OCI-LY1 (cell line): ENCODE results near the gene CHCHD6.

Experiments
- H2AFZ ChIP-seq: fragments of 200-600 bp; sonication (generic), shearing (Covaris generic); 2 replicates; pipeline ENCODE4 v1.6.0; 2014; ENCODE audit warnings: antibody characterized with exemption, mild to moderate bottlenecking, low read length
- H3F3A ChIP-seq: fragments of 200-600 bp; sonication (generic), shearing (Covaris generic); 2 replicates; pipeline ENCODE4 v1.6.0; 2014; ENCODE audit warnings: mild to moderate bottlenecking, antibody characterized with exemption, low read length, moderate library complexity; ENCODE audit not compliant: insufficient read depth
- H3K27ac ChIP-seq: fragments of 200-600 bp; sonication (generic); 2 replicates; pipeline ENCODE4 v1.5.1; 2014; ENCODE audit warnings: low read length, mixed run types, mild to moderate bottlenecking, low read depth; ENCODE audit not compliant: poor library complexity, severe bottlenecking
- H3K27me3 ChIP-seq: fragments of 200-600 bp; sonication (generic); 2 replicates; pipeline ENCODE4 v1.6.0; 2014; ENCODE audit warnings: antibody characterized with exemption, mild to moderate bottlenecking, low read length, moderate library complexity; ENCODE audit not compliant: insufficient read depth
- H3K36me3 ChIP-seq: fragments of 200-600 bp; sonication (generic); 2 replicates; pipeline ENCODE4 v1.6.1; 2014; ENCODE audit warnings: mild to moderate bottlenecking, antibody characterized with exemption, low read length, moderate library complexity, mixed read lengths; ENCODE audit not compliant: insufficient read depth
- H3K4me1 ChIP-seq: fragments of 200-600 bp; sonication (generic); 2 replicates; pipeline ENCODE4 v1.5.1; 2014; ENCODE audit warnings: mild to moderate bottlenecking, low read length, moderate library complexity; ENCODE audit not compliant: insufficient read depth, severe bottlenecking
- H3K4me2 ChIP-seq: fragments of 200-600 bp; sonication (generic), shearing (Covaris generic); 2 replicates; pipeline ENCODE4 v1.6.1; 2014; ENCODE audit warnings: low read length
- H3K4me3 ChIP-seq: fragments of 200-600 bp; sonication (generic); 2 replicates; pipeline ENCODE4 v1.5.1; 2014; ENCODE audit warnings: low read length, low read depth, mild to moderate bottlenecking, mixed read lengths; ENCODE audit not compliant: poor library complexity, severe bottlenecking
- H3K79me2 ChIP-seq: fragments of 200-600 bp; shearing (Covaris generic); 2 replicates; pipeline ENCODE4 v1.6.1; 2016; ENCODE audit warnings: mixed run types, low read length, mixed read lengths; ENCODE audit not compliant: insufficient read depth
- H3K9ac ChIP-seq: fragments of 200-600 bp; sonication (generic), shearing (Covaris generic); 2 replicates; pipeline ENCODE4 v1.6.1; 2014; ENCODE audit warnings: mild to moderate bottlenecking, low read length, mixed read lengths
- H3K9me2 ChIP-seq: fragments of 200-600 bp; sonication (generic), shearing (Covaris generic); 2 replicates; pipeline ENCODE4 v1.6.1; 2014; ENCODE audit warnings: low read depth, mild to moderate bottlenecking, low read length, mixed read lengths
- H3K9me3 ChIP-seq: fragments of 200-600 bp; shearing (Covaris generic); 2 replicates; pipeline ENCODE4 v1.6.1; 2014; ENCODE audit warnings: low read length, mixed read lengths
- H4K20me1 ChIP-seq: fragments of 200-600 bp; sonication (generic), shearing (Covaris generic); 2 replicates; pipeline ENCODE4 v1.6.0; 2016; ENCODE audit warnings: mild to moderate bottlenecking, low read length; ENCODE audit not compliant: insufficient read depth
- CTCF ChIP-seq: fragments of 200-600 bp; sonication (generic), shearing (Covaris generic); IDR thresholded peaks from 2 replicates; pipeline ENCODE4 v1.5.1; 2017; ENCODE audit warnings: mild to moderate bottlenecking, antibody characterized with exemption, low read length, moderate library complexity, mixed read lengths
- EZH2 ChIP-seq: fragments of 200-600 bp; sonication (generic), shearing (Covaris generic); IDR thresholded peaks from 2 replicates; pipeline ENCODE4 v1.8.0; 2017; ENCODE audit warnings: borderline replicate concordance, mixed run types, mild to moderate bottlenecking, antibody characterized with exemption, low read length, moderate library complexity, mixed read lengths

CHCHD6 gene

DNA sequence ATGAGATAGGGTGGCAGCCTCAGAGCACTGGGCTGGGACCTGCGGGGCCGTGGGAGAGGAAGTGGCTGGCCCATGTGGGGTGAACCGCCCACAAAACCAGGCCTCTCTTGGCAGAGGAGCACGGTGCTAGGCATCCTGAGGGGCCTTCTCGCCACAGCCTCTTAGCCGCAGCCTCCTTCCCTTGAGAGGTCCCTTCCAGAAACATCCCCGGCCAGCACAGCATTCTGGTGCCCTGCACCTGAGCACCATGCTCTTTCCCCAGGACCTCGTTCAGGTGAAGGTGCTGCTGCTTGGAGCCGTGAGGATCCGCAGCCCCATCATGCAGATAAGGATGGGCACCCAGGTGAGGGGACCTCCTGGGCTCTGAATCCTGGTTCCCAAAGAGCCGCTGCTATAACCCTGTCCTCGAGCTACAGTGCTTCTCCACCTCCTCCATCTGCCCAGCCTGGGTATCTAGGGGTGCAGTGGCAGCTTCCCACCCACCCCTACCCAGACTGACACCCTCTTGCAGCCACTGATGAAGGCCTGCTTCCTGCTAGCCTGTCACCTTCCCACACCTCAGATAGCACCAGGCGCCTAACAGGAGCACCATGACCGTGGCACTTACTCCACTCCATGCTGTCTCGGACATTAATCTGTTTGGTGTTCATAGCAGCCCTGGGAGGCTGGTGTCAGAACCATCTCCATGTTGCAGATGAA lies 37.9 kb upstream of the CHCHD6 start:
- no peaks in the 10 kb centered on the region for H4K20me1 ChIP-seq
- peaks cover under 1% of the 10 kb centered on the region for H3K4me1 ChIP-seq
- H3K9me3 ChIP-seq: no peaks in the 10 kb centered on the region
- no peaks in the 10 kb centered on the region for H3F3A ChIP-seq
- no peak overlapping the region for H3K9ac ChIP-seq
- no peak overlapping the region for H3K4me3 ChIP-seq
- TF ChIP-seq CTCF (no peak), EZH2 (no peak)
- no peak overlapping the region for H2AFZ ChIP-seq
- no peak overlapping the region for H3K27ac ChIP-seq
- no peaks in the 10 kb centered on the region for H3K36me3 ChIP-seq
- no peaks in the 10 kb centered on the region for H3K79me2 ChIP-seq
- H3K9me2 ChIP-seq: no peaks in the 10 kb centered on the region
- H3K27me3 ChIP-seq: no peaks in the 10 kb centered on the region; the same call in 1 of the 2 replicates
- no peak overlapping the region for H3K4me2 ChIP-seq

GRCh38 chr3:126666658-126667528 lies 37.1 kb upstream of the CHCHD6 start:
- no peaks in the 10 kb centered on the region for H3F3A ChIP-seq
- no peaks in the 10 kb centered on the region for H3K9me3 ChIP-seq
- H3K36me3 ChIP-seq: no peaks in the 10 kb centered on the region
- H3K4me2 ChIP-seq: no peak overlapping the region
- H3K4me3 ChIP-seq: no peak overlapping the region
- no peak overlapping the region for H3K9ac ChIP-seq
- H3K4me1 ChIP-seq: peaks cover 9% of the 10 kb centered on the region
- no peaks in the 10 kb centered on the region for H3K79me2 ChIP-seq
- H3K27me3 ChIP-seq: no peaks in the 10 kb centered on the region
- no peak overlapping the region for H2AFZ ChIP-seq
- no peaks in the 10 kb centered on the region for H3K9me2 ChIP-seq
- TF ChIP-seq CTCF (no peak), EZH2 (no peak)
- no peaks in the 10 kb centered on the region for H4K20me1 ChIP-seq
- no peak overlapping the region for H3K27ac ChIP-seq

DNA sequence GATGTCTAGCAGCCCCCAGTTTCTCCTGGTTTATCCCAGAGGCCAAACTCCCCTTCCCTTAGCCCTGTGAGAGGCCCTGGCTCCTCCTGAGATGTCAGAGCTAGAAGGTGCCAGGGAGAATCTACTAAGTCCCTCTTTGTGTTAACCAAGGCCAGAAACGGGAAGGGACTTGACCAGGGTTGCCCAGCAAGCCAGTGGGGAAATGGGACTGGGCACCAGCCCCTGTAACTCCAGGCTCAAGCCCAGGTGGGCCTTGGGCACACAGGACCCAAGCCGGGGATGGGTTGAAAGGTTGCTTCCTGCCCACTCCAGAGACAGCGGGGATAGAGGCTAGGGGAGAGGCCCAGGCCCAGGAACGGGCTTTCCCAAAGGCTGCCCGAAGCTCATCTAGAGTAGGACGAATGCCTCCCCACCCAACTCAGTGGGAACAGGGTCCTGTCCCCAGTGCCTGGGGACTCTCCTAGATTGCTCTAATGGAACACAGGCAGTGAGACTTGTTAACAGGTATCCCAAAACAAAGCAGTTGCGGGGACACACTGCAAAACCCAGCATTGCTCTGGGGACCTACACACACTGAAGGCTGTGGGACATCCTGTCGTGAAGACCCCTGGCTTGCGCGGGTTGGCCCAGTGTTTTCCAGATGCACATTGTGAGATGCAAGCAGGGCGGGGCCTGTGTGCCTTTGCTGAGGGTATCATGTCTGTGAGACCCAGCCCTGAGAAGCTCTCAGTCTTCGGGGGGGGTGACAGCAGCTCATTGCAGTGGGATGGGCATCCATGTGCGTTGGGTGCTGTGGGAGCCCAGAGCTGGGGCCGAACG lies 36.2 kb upstream of the CHCHD6 start:
- Histone ChIP-seq H4K20me1 (no peaks in the 10 kb centered on the region), H3K79me2 (no peaks in the 10 kb centered on the region), H3K27me3 (no peaks in the 10 kb centered on the region), H3K4me2 (no peak overlapping the region), H3K4me3 (no peak overlapping the region), H3F3A (no peaks in the 10 kb centered on the region), H3K4me1 (peaks cover 10% of the 10 kb centered on the region), H3K27ac (no peak overlapping the region), H2AFZ (no peak overlapping the region), H3K36me3 (no peaks in the 10 kb centered on the region), H3K9me2 (no peaks in the 10 kb centered on the region), H3K9me3 (no peaks in the 10 kb centered on the region), H3K9ac (no peak overlapping the region)
- TF ChIP-seq EZH2 (no peak), CTCF (no peak)
